ENCODE measurements around the gene SCRN3.
A peak's percentile ranks its signal among the peaks of the same experiment; 100 is the strongest.
"Not testable (repeated sequence)": the region's sequence is repeated elsewhere in the genome, so short reads cannot be mapped to it uniquely, and the experiment has no call there.

Gene SCRN3

GRCh38 chr2:174395284-174395968, at the start of gene SCRN3:
Gene SCRN3, plus strand, starts transcription at chr2:174395730. Its CDS starts 2,554 bp downstream, at chr2:174398284.
- DNase-seq: peak; percentile 81

- no peak for DNase-seq
Observed at GRCh38 chr2:174350018-174350417, 45.5 kb upstream of the SCRN3 start.

GRCh38 chr2:174350593-174351181, 44.8 kb upstream of the SCRN3 start:
- DNase-seq: no peak

- no peak for DNase-seq
Observed at GRCh38 chr2:174353004-174353403, 42.5 kb upstream of the SCRN3 start.

GRCh38 chr2:174356347-174356746, 39.2 kb upstream of the SCRN3 start:
- no peak for DNase-seq

- not testable (repeated sequence) for DNase-seq
Observed at GRCh38 chr2:174359663-174360062, 35.9 kb upstream of the SCRN3 start.

- no peak for DNase-seq
Observed at GRCh38 chr2:174362949-174363348, 32.6 kb upstream of the SCRN3 start.

- DNase-seq: not testable (repeated sequence)
Observed at GRCh38 chr2:174363492-174364225, 31.9 kb upstream of the SCRN3 start.

- no peak for DNase-seq
Observed at GRCh38 chr2:174364628-174365027, 30.9 kb upstream of the SCRN3 start.

- DNase-seq: no peak
Observed at GRCh38 chr2:174365571-174365970, 30.0 kb upstream of the SCRN3 start.

GRCh38 chr2:174368691-174369090, 26.8 kb upstream of the SCRN3 start:
- no peak for DNase-seq

GRCh38 chr2:174376967-174377366, 18.6 kb upstream of the SCRN3 start:
- no peak for DNase-seq

- no peak for DNase-seq
Observed at GRCh38 chr2:174383796-174384195, 11.7 kb upstream of the SCRN3 start.

GRCh38 chr2:174385201-174385600, 10.3 kb upstream of the SCRN3 start:
- no peak for DNase-seq

GRCh38 chr2:174388706-174389105, 6.8 kb upstream of the SCRN3 start:
- DNase-seq: not testable (repeated sequence)

GRCh38 chr2:174389542-174389941, 6.0 kb upstream of the SCRN3 start:
- no peak for DNase-seq

GRCh38 chr2:174390303-174390702, 5.2 kb upstream of the SCRN3 start:
- not testable (repeated sequence) for DNase-seq

- no peak for DNase-seq
Observed at GRCh38 chr2:174392706-174393105, 2.8 kb upstream of the SCRN3 start.

- DNase-seq: peak; percentile 21
Observed at GRCh38 chr2:174395969-174396630, 570 bp downstream of the SCRN3 start.

- no peak for DNase-seq
Observed at GRCh38 chr2:174397773-174398172, 2.2 kb downstream of the SCRN3 start.

- DNase-seq: no peak
Observed at GRCh38 chr2:174399171-174399570, 3.6 kb downstream of the SCRN3 start.

- no peak for DNase-seq
Observed at GRCh38 chr2:174400853-174401252, 5.3 kb downstream of the SCRN3 start.

GRCh38 chr2:174403628-174404027, 8.1 kb downstream of the SCRN3 start:
- no peak for DNase-seq
